Measurements from ENCODE around the gene SCUBE1.

Gene SCUBE1

DNA sequence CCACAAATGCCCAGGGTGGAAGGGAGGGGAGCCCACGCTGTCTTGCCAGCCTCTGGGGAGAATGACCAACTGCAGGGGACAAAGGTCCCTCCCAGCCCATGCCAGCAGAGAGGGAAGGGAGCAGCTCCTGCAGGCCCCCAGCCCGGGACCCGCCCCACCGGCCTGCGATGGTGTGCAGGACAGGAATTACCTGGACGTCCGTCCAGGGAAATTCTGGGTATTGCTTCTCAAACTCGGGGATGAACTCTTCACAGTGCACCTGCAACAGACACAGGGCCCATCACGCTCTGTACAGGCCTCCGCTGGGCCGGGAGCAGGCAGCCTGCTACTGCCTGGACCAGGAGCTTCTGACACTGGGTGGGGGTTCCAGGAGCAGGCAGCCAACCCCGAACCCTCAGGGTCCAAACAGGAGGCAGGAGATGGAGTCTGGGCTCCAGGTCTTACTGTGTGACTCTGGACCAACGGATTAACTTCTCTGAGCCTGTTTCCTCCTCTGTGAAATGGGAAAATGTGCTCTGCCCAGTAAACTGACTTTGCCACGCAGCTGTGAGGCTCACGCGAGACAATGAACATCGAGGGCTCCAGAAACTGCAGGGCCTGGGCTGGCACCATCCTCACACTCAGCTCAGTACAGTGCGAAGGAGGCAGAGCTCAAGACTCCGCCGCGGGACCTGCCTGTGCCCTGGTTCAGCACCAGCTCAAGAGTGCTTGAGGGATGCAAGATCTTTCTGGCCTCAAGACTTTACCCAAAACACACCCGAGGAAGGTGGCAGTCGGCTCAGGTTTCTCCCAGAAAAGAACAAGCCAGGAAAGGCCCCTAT lies 173.7 kb downstream of the SCUBE1 start:
- DNase-seq = no peak

DNA sequence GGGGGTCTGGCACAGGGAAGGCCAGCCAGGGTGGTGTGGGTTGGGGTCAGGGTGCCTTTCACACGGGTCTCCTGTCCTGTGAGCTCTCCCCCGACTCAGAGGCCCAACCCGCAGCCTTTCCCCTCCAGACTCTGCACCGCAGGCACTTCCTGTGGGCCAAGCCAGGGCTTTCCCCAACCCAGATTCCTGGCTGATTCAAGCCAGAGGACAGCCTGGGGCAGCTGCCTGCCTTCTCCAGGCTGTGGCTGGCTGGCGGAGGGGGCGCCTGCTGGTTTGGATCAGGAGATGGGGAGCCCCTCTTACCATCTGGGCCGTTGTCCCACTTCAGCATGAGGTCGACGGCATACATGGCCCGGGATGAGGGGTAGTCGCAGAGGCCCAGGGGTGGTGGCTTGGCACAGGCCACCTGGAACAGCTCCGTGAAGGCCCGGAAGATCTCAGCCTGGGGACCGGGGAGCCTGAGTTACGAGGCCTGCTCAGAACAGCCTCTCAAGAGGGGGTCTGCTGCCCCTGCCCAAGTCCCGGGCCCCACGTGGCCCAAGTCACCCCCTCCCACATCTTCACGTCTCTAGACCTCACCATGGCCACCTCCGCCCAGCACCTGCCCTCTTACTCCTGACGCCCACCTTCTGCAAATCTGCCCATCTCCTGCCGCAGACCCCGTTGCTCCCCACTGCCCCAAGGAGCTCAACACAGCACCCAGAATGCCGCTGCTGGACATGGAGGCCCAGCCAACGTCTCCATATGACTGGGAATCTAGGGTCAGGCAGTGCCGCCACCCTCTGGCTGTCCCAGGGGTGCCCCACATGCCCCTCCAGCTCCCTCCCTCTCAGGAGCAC lies 174.5 kb downstream of the SCUBE1 start:
- no peak for DNase-seq

GRCh38 chr22:43167001-43167589 lies 176.1 kb downstream of the SCUBE1 start:
- DNase-seq = no peak

DNA sequence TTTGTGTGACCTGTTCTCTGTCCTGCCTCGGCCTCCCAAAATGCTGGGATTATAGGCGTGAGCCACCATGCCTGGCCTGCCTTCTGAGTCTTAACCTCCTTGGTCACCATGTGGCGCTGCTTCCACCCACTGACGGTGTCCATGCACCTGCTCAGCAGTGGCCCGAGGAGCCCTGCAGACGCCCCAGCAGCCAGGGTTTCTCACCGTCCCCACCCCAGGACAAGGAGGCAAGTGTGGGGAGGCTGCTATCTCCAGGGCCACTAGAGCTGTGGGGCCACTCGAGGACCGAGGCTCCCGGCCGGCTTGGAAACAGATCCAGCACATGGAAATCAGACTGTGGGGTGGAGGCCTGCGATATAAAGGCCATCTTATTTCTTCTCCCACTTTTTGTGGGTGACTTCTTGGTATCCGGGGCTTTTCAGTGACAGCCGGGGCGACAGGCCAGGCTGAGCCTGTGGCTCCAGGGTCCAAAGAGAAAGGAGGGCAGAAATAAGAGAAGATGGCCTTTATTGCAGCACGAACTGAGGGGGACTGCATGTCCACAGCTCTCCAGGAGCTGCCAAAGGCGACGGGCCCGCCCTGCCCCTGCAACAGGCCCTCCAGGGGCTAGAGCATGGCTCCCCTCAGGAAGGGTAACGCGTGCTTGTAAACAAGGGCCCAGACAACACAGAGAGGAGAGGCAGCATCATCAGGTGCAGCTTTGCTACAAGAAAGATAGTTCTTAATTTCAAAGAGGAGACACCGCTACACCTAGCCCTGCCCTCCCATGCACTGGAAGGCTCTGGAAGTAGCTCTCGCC lies 176.8 kb downstream of the SCUBE1 start:
- DNase-seq = no peak

DNA sequence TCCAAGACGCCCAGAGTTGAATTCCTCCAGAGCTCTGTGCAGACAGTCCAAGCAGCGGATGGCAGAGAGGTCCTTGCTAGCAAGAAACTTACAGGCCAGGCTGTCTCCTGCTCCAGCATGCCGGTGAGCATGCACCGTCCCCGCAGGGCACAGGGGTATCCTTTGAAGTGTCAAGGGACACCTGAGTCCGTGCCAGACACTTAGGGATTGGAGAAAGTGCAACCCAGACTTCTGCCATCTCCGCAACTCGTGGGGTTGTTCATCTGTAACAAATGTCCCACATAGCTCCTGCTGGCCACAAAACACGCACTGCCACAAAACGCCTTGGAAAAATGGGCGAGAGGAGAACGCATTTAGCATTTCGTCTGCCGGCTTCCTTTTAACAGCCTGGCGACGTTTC lies 178.5 kb downstream of the SCUBE1 start:
- no peak for DNase-seq

DNA sequence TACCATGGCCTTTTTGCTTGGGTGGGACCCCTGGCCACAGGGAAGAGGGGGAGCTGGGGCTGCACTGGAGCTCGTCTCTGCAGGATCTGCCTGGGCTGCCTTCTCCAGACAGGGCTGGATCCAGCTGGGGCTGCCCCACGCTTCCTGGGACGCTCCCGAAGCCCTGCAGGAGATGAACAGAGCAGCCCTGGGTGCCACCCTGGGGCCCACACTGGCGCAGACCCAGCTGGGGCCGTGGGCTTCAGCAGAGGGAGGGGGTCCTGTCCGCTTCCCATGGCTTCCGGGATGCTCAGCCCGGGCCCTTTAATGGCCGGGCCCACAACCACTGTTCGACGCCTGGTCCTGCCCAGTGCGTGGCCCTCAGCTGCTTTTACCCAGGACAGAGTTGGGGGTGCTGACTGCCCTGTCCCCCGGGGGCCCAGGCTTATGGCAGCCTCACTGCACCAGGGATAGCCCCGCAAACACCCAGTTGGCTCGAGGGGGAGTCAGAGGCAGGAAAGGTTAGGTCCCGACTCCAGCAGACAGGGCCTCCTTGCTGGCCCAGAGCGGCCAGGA lies 179.9 kb downstream of the SCUBE1 start:
- DNase-seq = no peak

DNA sequence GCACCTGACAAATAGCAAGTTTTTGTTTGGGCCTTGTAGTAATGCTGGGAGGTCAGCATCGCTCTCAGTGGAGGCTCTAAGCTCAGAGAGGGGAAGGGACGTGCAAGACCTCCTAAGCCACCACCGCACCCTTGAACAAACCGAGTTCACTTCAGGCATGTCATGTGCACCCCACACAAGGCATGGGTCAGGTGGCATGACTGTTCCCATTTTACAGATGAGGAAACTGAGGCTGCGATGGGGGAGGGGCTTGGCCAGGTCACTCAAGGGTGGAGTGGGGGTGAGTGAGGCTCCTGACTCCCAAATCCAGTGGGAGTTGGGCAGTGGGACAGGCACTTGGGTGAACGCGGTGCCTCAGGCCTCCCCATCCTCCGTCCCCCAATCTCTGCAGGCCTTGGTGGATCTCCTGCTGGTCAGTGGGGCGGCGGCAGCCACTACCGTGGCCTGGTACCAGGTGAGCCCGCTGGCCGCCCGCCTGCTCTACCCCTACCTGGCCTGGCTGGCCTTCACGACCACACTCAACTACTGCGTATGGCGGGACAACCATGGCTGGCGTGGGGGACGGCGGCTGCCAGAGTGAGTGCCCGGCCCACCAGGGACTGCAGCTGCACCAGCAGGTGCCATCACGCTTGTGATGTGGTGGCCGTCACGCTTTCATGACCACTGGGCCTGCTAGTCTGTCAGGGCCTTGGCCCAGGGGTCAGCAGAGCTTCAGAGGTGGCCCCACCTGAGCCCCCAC lies 180.6 kb downstream of the SCUBE1 start:
- no peak for DNase-seq

DNA sequence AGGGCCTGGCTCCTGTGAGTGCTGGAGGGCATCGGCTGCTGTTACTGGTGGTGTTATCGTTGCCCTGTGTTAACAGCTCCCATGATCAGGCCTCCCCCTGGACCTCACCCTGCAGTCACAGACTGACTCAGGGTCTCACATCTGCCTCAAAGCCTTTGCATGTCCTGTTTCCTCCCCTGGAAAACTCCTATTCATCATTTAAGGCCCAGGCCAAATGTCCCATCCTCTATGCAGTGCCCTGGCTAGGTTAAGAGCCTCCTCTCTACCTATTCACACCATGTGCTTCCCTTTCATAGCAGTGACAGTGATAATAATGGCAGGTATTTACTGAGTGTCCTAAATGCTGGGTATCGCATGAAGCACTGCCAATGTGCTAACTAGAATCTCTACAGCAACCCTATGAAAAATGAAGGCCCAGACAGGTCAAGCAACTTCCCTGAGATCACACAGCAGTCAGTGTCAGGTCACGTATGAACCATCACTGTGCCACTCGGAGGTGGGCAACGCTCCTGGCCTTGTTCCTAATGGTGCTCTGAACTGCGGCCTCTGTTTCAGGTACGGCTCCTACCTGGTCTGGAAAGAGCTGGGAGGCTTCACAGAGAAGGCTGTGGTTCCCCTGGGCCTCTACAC lies 182.6 kb downstream of the SCUBE1 start:
- DNase-seq = no peak

GRCh38 chr22:43159484-43160178 lies 183.5 kb downstream of the SCUBE1 start:
- DNase-seq = no peak

- DNase-seq = no peak
These were observed 184.2 kb downstream of the SCUBE1 start for GRCh38 chr22:43158778-43159483.

DNA sequence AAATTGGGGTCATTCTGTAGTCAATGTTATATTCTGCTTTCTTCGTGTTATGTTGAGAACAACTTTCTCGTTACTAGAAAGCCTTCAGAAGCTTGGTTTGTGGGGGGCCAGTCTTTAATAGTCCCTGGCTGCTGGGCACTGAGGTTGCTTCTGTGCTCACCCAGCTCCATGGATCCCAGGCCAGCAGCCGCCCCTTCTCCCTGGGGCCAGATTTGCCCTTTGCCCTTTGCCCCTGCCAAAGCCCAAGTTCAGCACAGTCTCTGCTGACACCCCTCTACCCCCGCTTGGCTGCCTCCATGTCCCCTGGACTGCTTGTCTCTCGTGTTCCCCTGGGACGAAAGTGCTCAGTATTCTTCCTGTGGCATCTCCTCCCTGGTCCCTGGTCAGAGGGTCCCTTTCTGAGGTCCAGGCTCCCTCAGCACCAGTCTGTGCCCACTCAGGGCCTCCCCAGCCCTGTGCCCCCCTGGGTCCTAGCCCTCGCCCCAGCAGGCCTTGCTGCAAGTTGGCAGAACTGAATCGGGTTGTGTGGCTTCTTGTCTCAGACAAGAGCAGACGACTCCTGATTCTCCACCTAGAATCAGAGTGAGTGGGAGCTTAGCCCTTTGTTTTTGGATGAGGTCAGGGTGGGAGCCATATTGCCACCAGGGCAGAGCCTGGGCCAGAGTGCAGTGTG lies 185.2 kb downstream of the SCUBE1 start:
- no peak for DNase-seq

- DNase-seq = no peak
These were observed 186.8 kb downstream of the SCUBE1 start for GRCh38 chr22:43156413-43156812.

DNA sequence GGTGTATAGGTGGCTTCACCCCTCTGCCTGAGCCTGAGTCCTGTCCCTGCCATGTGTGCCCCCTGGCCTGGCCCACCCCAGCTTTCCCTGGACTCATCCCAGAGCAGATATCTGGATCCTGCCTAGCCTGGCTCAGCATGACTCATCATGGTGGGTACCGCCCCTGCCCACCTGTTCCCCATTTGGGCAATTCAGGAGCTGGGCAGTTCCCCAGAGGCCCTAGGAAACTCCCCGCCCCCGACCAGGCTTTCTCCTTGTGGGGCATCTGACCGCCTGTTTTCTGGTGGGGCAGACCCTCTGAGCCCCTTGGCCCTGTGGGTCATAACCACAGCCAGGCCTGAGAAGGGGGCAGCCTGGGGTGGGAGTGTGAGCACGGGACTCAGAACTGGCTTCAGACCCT lies 187.4 kb downstream of the SCUBE1 start:
- no peak for DNase-seq

GRCh38 chr22:43154887-43155536 lies 188.2 kb downstream of the SCUBE1 start:
- DNase-seq = no peak

DNA sequence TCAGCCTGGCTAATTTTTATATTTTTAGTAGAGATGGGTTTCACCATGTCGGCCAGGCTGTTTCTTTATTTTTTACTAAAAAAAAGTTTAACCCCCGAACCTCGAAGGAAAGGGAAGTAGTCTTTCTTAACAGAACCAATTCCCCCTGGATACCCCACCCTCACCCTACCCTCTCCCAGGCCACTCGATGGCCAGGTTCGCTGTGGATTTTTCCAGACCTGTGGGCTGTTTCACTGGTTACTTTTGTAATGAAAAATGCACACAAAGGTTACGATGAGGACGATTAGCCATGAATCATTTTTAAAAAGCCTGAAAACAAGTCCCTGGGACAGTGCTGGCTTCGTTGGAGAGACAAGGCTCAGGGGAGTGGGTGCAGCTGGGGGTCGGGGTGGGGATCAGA lies 189.3 kb downstream of the SCUBE1 start:
- no peak for DNase-seq

DNA sequence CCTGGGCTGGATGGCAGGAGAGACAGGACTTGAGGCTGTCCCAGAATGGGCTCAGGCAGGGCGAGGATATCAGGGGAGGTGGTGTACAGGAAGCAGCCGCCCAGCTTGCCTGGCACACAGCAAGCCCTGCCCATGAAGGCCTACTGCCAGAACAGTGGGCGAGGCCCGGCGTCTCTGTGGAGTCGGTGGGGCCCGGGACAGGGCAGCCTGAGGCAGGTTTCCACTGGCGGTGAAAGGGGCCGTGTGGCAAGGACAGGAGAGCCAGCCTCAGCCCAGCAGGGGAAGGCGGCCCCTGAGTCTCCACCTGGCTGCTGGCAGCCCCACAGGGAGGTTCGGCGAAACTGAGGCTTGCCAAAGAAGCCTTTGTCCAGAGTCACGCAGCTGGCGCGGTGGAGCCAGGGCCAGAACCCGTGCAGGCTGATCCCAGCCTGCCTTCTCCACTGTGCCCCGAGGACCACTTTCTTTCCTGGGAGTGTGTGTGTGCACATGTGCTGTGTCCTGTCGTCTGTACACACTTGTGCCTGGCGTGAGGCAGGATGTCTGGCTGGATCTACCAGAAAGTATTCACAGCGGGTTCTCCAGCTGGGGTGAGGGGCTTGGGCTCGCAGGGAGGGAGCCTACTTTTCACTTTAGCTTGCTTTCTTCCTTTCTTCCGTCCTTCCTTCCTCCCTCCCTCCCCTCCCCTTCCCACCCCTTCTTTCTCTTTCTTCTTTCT lies 190.7 kb downstream of the SCUBE1 start:
- no peak for DNase-seq

GRCh38 chr22:43152003-43152356 lies 191.2 kb downstream of the SCUBE1 start:
- DNase-seq = no peak

DNA sequence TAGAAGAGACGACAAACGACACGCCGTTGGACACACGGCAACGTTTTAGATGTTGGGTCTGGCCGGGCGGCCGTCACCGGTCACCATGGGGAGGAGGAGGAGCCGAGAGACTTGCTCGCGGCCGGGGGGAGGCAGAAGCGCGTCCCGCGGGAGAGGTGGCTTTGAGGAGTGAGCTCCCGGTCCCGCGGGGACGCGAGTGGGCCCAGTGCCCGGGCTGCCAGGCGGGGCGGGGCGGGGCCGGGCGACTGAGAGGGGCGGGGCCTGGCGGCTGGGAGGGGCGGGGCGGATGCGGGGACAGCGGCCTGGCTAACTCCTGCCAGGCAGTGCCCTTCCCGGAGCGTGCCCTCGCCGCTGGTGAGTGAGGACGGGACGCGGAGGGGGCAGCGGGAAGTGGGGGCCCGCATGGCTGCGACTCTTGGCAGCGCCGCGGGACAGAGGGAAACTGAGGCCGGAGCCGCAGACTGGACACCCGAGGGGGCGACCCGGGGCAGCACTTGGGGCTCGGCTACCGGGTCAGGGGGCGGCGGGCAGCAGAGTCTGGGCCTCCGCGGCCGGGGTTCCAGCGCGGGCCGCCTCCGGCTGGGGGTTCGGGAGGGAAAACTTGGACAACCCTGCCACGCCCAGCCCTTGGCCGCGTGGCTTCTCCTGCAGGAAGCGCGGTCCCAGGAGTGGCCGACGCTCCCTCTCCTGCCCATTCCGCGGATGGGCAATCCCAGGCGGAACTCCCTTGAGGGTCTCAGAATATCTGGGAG lies 191.7 kb downstream of the SCUBE1 start, which contains the start of gene TSPO:
Gene TSPO (plus strand): TSS at position 309 of the 752 bp plus-strand sequence. CDS start 7,680 bp downstream, outside the sequence.
- no peak for DNase-seq

All from SHP77 treated with DMSO at 0.1 percent for 48 hours (cell line).